Effector CD4-positive, alpha-beta T cell (primary cell): ENCODE measurements around the gene SLC12A7.
"Not testable (repeated sequence)": the region's sequence is repeated elsewhere in the genome, so short reads cannot be mapped to it uniquely, and the experiment has no call there.

Experiments
- DNase-seq: peaks from one replicate; pipeline ENCODE4 v3.0.0-alpha.2; 2020

SLC12A7 gene

GRCh38 chr5:1108865-1109174 is 3.0 kb downstream of the SLC12A7 start:
- no peak for DNase-seq

- DNase-seq: no peak
Measured at GRCh38 chr5:1108023-1108864, 3.6 kb downstream of the SLC12A7 start.

- DNase-seq: no peak
Measured at GRCh38 chr5:1107167-1108022, 4.5 kb downstream of the SLC12A7 start.

- no peak for DNase-seq
Measured at GRCh38 chr5:1106385-1107166, 5.3 kb downstream of the SLC12A7 start.

- DNase-seq: peak; percentile 59
Measured at GRCh38 chr5:1105350-1106265, 6.3 kb downstream of the SLC12A7 start.

- peak; percentile 38 for DNase-seq
Measured at GRCh38 chr5:1104327-1105006, 7.4 kb downstream of the SLC12A7 start.

- no peak for DNase-seq
Measured at GRCh38 chr5:1103505-1104326, 8.1 kb downstream of the SLC12A7 start.

- no peak for DNase-seq
Measured at GRCh38 chr5:1103093-1103492, 8.8 kb downstream of the SLC12A7 start.

- no peak for DNase-seq
Measured at GRCh38 chr5:1101961-1102713, 9.7 kb downstream of the SLC12A7 start.

- DNase-seq: no peak
Measured at GRCh38 chr5:1100664-1101574, 10.9 kb downstream of the SLC12A7 start.

- no peak for DNase-seq
Measured at GRCh38 chr5:1099926-1100663, 11.8 kb downstream of the SLC12A7 start.

GRCh38 chr5:1098986-1099597 is 12.8 kb downstream of the SLC12A7 start:
- no peak for DNase-seq

- DNase-seq: not testable (repeated sequence)
Measured at GRCh38 chr5:1097988-1098385, 13.9 kb downstream of the SLC12A7 start.

GRCh38 chr5:1097381-1097987 is 14.4 kb downstream of the SLC12A7 start:
- no peak for DNase-seq

- DNase-seq: no peak
Measured at GRCh38 chr5:1096838-1097237, 15.0 kb downstream of the SLC12A7 start.

- DNase-seq: no peak
Measured at GRCh38 chr5:1095990-1096363, 15.9 kb downstream of the SLC12A7 start.
